ENCODE results near the gene VMAC. TPM values are rescaled to one million over a fixed set of nuclear protein-coding genes. Genes with fewer than 3 reads are reported as not detected.

Gene VMAC
- total RNA-seq, 1 donor from 2014 or later, result 7.1 TPM

- Mint-ChIP-seq H3K27ac (no peak overlapping the region), H3K9me3 (no peaks in the 10 kb centered on the region), H3K4me3 (no peak overlapping the region), H3K4me1 (ENCODE audit: unreplicated experiment) (peaks cover 6% of the 10 kb centered on the region), H3K36me3 (no peaks in the 10 kb centered on the region), H3K27me3 (no peaks in the 10 kb centered on the region)
- no peak for DNase-seq (ENCODE audit: extremely low spot score, unreplicated experiment)
- no peak for TF ChIP-seq CTCF (conservative IDR thresholded peaks at IDR 0.05)
These were observed 27.2 kb upstream of the VMAC start for GRCh38 chr19:5877427-5877826.

GRCh38 chr19:5877882-5878281 is 26.8 kb upstream of the VMAC start:
- H3K27me3 Mint-ChIP-seq, result no peaks in the 10 kb centered on the region
- H3K36me3 Mint-ChIP-seq, result no peaks in the 10 kb centered on the region
- no peaks in the 10 kb centered on the region for H3K9me3 Mint-ChIP-seq
- no peak overlapping the region for H3K27ac Mint-ChIP-seq
- no peak for DNase-seq (ENCODE audit: extremely low spot score, unreplicated experiment)
- no peak for TF ChIP-seq CTCF (conservative IDR thresholded peaks at IDR 0.05)
- H3K4me3 Mint-ChIP-seq, result no peak overlapping the region
- H3K4me1 Mint-ChIP-seq (ENCODE audit: unreplicated experiment), result peaks cover 9% of the 10 kb centered on the region

- DNase-seq (ENCODE audit: extremely low spot score, unreplicated experiment), result no peak
- Mint-ChIP-seq H3K27ac (no peak overlapping the region), H3K4me3 (no peak overlapping the region), H3K36me3 (no peaks in the 10 kb centered on the region), H3K4me1 (ENCODE audit: unreplicated experiment) (peaks cover 15% of the 10 kb centered on the region), H3K27me3 (no peaks in the 10 kb centered on the region), H3K9me3 (no peaks in the 10 kb centered on the region)
- TF ChIP-seq CTCF (conservative IDR thresholded peaks at IDR 0.05), result no peak
These were observed 24.5 kb upstream of the VMAC start for GRCh38 chr19:5880196-5880595.

- no peaks in the 10 kb centered on the region for H3K27me3 Mint-ChIP-seq
- no peak for TF ChIP-seq CTCF (conservative IDR thresholded peaks at IDR 0.05)
- no peaks in the 10 kb centered on the region for H3K36me3 Mint-ChIP-seq
- no peak overlapping the region for H3K27ac Mint-ChIP-seq
- DNase-seq (ENCODE audit: extremely low spot score, unreplicated experiment), result no peak
- peaks cover 18% of the 10 kb centered on the region for H3K4me1 Mint-ChIP-seq (ENCODE audit: unreplicated experiment)
- H3K9me3 Mint-ChIP-seq, result no peaks in the 10 kb centered on the region
- H3K4me3 Mint-ChIP-seq, result no peak overlapping the region
These were observed 24.0 kb upstream of the VMAC start for GRCh38 chr19:5880604-5881078.

- H3K36me3 Mint-ChIP-seq, result no peaks in the 10 kb centered on the region
- H3K4me3 Mint-ChIP-seq, result no peak overlapping the region
- no peaks in the 10 kb centered on the region for H3K27me3 Mint-ChIP-seq
- no peak for TF ChIP-seq CTCF (conservative IDR thresholded peaks at IDR 0.05)
- peaks cover 13% of the 10 kb centered on the region for H3K4me1 Mint-ChIP-seq (ENCODE audit: unreplicated experiment)
- H3K27ac Mint-ChIP-seq, result no peak overlapping the region
- no peak for DNase-seq (ENCODE audit: extremely low spot score, unreplicated experiment)
- H3K9me3 Mint-ChIP-seq, result no peaks in the 10 kb centered on the region
These were observed 23.0 kb upstream of the VMAC start for GRCh38 chr19:5881543-5882299.
